Breast epithelium (tissue), 3 donors: ENCODE data around the gene RAB20.

Experiments
- POLR2A ChIP-seq: fragments of 450-650 bp; IDR thresholded peaks from one replicate; pipeline ENCODE4 v1.6.1; 2016; ENCODE audit warnings: antibody characterized with exemption, mild to moderate bottlenecking, moderate library complexity
- POLR2AphosphoS5 ChIP-seq, 3 donors: sonication (generic); formaldehyde crosslinking; IDR thresholded peaks; one replicate each; pipeline ENCODE4 v1.6.1; 2017; ENCODE audit warnings: antibody characterized with exemption in 3 of 3
- TF ChIP-seq, protein P1 (sequence below), 3 donors: fragments of 450-650 bp; IDR thresholded peaks; one replicate each; pipeline ENCODE4 v1.5.1; 2016 to 2017; ENCODE audit warnings: antibody characterized with exemption in 3 of 3, mild to moderate bottlenecking in 3 of 3, moderate library complexity in 3 of 3

DNA sequence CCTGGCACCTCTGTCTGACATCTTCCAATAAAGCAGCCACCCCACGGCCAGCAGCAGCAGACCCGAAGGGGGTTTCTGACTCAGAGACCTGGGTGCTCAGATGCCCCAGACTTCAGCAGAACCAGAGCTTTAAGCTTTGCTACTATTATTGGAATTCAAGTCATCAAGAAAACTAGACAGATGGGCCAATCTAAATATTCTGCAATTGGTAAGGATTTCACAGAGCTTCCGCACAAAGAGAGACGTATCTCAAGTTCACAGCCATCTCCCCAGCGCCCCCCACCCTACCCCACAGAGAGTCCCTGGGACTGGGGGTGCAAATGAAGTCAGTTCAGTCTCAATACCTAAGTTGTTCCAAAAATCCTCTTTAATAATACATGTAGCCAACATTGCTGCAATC, 38.8 kb downstream of the RAB20 start:
- TF ChIP-seq POLR2A, result no peak
- TF ChIP-seq, protein P1, sequence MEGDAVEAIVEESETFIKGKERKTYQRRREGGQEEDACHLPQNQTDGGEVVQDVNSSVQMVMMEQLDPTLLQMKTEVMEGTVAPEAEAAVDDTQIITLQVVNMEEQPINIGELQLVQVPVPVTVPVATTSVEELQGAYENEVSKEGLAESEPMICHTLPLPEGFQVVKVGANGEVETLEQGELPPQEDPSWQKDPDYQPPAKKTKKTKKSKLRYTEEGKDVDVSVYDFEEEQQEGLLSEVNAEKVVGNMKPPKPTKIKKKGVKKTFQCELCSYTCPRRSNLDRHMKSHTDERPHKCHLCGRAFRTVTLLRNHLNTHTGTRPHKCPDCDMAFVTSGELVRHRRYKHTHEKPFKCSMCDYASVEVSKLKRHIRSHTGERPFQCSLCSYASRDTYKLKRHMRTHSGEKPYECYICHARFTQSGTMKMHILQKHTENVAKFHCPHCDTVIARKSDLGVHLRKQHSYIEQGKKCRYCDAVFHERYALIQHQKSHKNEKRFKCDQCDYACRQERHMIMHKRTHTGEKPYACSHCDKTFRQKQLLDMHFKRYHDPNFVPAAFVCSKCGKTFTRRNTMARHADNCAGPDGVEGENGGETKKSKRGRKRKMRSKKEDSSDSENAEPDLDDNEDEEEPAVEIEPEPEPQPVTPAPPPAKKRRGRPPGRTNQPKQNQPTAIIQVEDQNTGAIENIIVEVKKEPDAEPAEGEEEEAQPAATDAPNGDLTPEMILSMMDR (IDR thresholded peaks at IDR 0.05), result no peak
- no peak for TF ChIP-seq POLR2AphosphoS5 (IDR thresholded peaks at IDR 0.05)
